Gastroesophageal sphincter (tissue), 4 donors: ENCODE data around the gene ZNF791. TPM values are rescaled to one million over a fixed set of nuclear protein-coding genes. Genes with fewer than 3 reads are reported as not detected.

Experiments used
- ATAC-seq: fragments of 150-250 bp; one replicate; pipeline ENCODE4 v1.9.1; 2016; ENCODE audit warnings: mild to moderate bottlenecking, moderate library complexity
- H3K27ac ChIP-seq, 4 donors: fragments of 200-600 bp; sonication (generic) in 3 of 4; 1 replicate in 3 of 4; 2 replicates in 1 of 4; pipeline ENCODE4 v1.5.1; 2016 to 2019
- H3K27me3 ChIP-seq: fragments of 200-600 bp; sonication (generic); one replicate; pipeline ENCODE4 v1.5.1; 2019
- H3K36me3 ChIP-seq, 2 donors: fragments of 200-600 bp; sonication (generic); one replicate each; pipeline ENCODE4 v1.5.1; 2019; ENCODE audit warnings: control low read depth in 1 of 2
- H3K4me1 ChIP-seq, 3 donors: fragments of 200-600 bp; sonication (generic); 1 replicate in 2 of 3; 2 replicates in 1 of 3; pipeline ENCODE4 v1.5.1; 2016 to 2019; ENCODE audit warnings: control low read depth in 2 of 3
- H3K4me3 ChIP-seq, 2 donors: fragments of 200-600 bp; sonication (generic); one replicate each; pipeline ENCODE4 v1.5.1; 2019; ENCODE audit warnings: mild to moderate bottlenecking in 1 of 2, moderate library complexity in 1 of 2
- H3K9me3 ChIP-seq, 3 donors: fragments of 200-600 bp; sonication (generic); one replicate each; pipeline ENCODE4 v1.5.1; 2017 to 2019; ENCODE audit warnings: control low read depth in 2 of 3
- EP300 ChIP-seq: sonication (generic); formaldehyde crosslinking; IDR thresholded peaks from one replicate; pipeline ENCODE4 v1.6.1; 2017; ENCODE audit warnings: antibody characterized with exemption, mild to moderate bottlenecking
- POLR2A ChIP-seq, 2 donors: fragments of 450-650 bp; IDR thresholded peaks; one replicate each; pipeline ENCODE4 v1.6.1; 2017; ENCODE audit warnings: antibody characterized with exemption in 2 of 2, mild to moderate bottlenecking in 2 of 2, moderate library complexity in 1 of 2
- POLR2AphosphoS5 ChIP-seq: sonication (generic); formaldehyde crosslinking; IDR thresholded peaks from one replicate; pipeline ENCODE4 v1.6.1; 2017; ENCODE audit warnings: antibody characterized with exemption
- WGBS, 2 donors: methylation state at CpG; one replicate each; pipeline ENCODE4 v1.1.5; 2018; ENCODE audit warnings: low coverage in 1 of 2; 5-methylcytosine and 5-hydroxymethylcytosine counted together
- total RNA-seq, 4 donors: library from RNA; depleted of rRNA; stranded (reverse); fragments of >200 nt; gene quantifications; one replicate each; pipeline ENCODE4 v1.1.0, GENCODE V29; 2016
- TF ChIP-seq, protein P1 (sequence below), 4 experiments: fragments of 200-600 bp in 2 of 4; fragments of 450-650 bp in 2 of 4; sonication (generic) in 1 of 4; IDR thresholded peaks; one replicate each; pipeline ENCODE4 v1.5.1; 2017 to 2019; ENCODE audit warnings: antibody characterized with exemption in 4 of 4, mild to moderate bottlenecking in 2 of 4, moderate library complexity in 2 of 4

Gene ZNF791
- total RNA-seq, 4 donors from 2014 or later = 16.7 to 29.7 (median 20.4) TPM

DNA sequence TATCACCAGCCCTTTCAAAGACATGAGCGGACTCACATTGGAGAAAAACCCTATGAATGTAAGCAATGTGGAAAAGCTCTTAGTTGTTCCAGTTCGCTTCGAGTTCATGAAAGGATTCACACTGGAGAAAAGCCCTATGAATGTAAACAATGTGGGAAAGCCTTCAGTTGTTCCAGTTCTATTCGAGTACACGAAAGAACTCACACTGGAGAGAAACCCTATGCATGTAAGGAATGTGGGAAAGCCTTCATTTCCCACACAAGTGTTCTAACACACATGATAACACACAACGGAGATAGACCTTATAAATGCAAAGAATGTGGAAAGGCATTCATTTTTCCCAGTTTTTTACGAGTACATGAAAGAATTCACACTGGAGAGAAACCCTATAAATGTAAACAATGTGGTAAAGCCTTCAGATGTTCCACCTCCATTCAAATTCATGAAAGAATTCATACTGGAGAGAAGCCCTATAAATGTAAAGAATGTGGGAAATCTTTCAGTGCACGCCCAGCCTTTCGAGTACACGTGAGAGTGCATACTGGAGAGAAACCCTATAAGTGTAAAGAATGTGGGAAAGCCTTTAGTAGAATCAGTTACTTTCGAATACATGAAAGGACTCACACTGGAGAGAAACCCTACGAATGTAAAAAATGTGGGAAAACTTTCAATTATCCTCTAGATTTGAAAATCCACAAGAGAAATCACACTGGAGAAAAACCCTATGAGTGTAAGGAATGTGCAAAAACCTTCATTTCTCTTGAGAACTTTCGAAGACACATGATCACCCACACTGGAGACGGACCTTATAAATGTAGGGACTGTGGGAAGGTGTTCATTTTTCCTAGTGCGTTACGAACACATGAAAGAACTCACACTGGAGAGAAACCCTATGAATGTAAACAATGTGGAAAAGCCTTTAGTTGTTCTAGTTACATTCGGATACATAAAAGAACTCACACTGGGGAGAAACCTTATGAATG, 17.6 kb downstream of the ZNF791 start:
- no peak overlapping the region for H3K4me3 ChIP-seq
- H3K27me3 ChIP-seq = no peaks in the 10 kb centered on the region
- peaks cover 5 to 90% of the 10 kb centered on the region in 2 donors for H3K36me3 ChIP-seq

DNA sequence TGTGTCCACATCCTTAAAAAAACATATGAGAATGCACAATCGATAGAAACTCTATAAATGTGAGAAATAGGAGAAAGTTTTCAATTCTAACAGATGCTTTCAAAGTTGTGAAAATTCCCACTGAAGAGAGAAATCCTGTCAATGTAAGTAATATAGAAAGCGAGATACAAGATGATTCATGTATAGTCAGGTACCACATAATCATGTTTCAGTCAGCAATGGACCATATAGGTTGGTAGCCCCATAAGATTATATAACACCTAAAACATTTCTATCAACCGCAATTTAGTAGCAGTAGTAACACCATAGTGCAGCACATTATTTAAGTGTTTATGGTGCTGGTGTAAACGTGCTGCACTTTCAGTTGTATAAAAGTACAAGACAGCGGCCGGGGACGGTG, 18.5 kb downstream of the ZNF791 start:
- Histone ChIP-seq H3K4me1 (no peaks in the 10 kb centered on the region), H3K27ac (no peak overlapping the region), H3K4me3 (no peak overlapping the region), H3K9me3 (peaks cover 0 to 15% (median 0%) of the 10 kb centered on the region in 3 donors), H3K36me3 (peaks cover 5 to 84% of the 10 kb centered on the region in 2 donors), H3K27me3 (no peaks in the 10 kb centered on the region)
- TF ChIP-seq, protein P1, sequence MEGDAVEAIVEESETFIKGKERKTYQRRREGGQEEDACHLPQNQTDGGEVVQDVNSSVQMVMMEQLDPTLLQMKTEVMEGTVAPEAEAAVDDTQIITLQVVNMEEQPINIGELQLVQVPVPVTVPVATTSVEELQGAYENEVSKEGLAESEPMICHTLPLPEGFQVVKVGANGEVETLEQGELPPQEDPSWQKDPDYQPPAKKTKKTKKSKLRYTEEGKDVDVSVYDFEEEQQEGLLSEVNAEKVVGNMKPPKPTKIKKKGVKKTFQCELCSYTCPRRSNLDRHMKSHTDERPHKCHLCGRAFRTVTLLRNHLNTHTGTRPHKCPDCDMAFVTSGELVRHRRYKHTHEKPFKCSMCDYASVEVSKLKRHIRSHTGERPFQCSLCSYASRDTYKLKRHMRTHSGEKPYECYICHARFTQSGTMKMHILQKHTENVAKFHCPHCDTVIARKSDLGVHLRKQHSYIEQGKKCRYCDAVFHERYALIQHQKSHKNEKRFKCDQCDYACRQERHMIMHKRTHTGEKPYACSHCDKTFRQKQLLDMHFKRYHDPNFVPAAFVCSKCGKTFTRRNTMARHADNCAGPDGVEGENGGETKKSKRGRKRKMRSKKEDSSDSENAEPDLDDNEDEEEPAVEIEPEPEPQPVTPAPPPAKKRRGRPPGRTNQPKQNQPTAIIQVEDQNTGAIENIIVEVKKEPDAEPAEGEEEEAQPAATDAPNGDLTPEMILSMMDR (IDR thresholded peaks at IDR 0.05) = no peak
- TF ChIP-seq POLR2A (IDR thresholded peaks at IDR 0.05) (no peak), EP300 (no peak)
- WGBS, 2 donors = 99 to 100% methylated on average over 3 to 7 of the region's 7 CpGs
- no peak for ATAC-seq

More for the DNA sequence above, 17.6 kb downstream of the ZNF791 start:
- 92 to 95% methylated on average over 13 to 17 of the region's 17 CpGs for WGBS, 2 donors
- no peak for TF ChIP-seq EP300
- TF ChIP-seq POLR2AphosphoS5 = no peak
- TF ChIP-seq, protein P1 (IDR thresholded peaks at IDR 0.05) = no peak
- no peak for TF ChIP-seq POLR2A (IDR thresholded peaks at IDR 0.05)
- H3K4me1 ChIP-seq = no peaks in the 10 kb centered on the region
- H3K9me3 ChIP-seq = peaks cover 0 to 15% (median 0%) of the 10 kb centered on the region in 3 donors
- H3K27ac ChIP-seq = no peak overlapping the region
- ATAC-seq = no peak

DNA sequence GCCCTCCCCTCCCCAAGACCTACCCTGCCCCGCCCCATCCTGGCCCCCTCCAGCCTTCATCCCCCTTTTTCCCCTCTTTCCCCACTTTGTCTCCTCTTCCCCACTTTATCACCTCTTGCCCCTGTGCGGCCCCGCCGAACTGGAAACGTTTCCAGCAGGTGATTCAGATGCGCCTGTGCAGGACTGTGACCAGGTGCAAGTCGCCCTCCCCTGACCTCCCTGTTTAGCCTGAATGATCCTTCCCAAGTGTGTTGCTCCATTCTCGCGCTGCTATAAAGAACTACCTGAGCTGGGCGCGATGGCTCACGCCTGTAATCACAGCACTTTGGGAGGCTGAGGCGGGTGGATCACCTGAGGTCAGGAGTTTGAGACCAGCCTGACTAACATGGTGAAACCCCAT, 25.9 kb downstream of the ZNF791 start:
- TF ChIP-seq, protein P1 (IDR thresholded peaks at IDR 0.05) = no peak
- no peak for TF ChIP-seq POLR2A (IDR thresholded peaks at IDR 0.05)
- no peak for TF ChIP-seq EP300
- TF ChIP-seq POLR2AphosphoS5 = no peak
- 85 to 100% methylated on average over 2 to 4 of the region's 13 CpGs for WGBS, 2 donors
- H3K4me3 ChIP-seq = no peak overlapping the region
- H3K9me3 ChIP-seq = no peaks in the 10 kb centered on the region
- peaks cover 0 to 18% of the 10 kb centered on the region in 2 donors for H3K36me3 ChIP-seq
- no peaks in the 10 kb centered on the region for H3K27me3 ChIP-seq
- no peak for ATAC-seq
- H3K4me1 ChIP-seq = peaks cover 0 to 13% (median 10%) of the 10 kb centered on the region in 3 donors
- no peak overlapping the region for H3K27ac ChIP-seq

DNA sequence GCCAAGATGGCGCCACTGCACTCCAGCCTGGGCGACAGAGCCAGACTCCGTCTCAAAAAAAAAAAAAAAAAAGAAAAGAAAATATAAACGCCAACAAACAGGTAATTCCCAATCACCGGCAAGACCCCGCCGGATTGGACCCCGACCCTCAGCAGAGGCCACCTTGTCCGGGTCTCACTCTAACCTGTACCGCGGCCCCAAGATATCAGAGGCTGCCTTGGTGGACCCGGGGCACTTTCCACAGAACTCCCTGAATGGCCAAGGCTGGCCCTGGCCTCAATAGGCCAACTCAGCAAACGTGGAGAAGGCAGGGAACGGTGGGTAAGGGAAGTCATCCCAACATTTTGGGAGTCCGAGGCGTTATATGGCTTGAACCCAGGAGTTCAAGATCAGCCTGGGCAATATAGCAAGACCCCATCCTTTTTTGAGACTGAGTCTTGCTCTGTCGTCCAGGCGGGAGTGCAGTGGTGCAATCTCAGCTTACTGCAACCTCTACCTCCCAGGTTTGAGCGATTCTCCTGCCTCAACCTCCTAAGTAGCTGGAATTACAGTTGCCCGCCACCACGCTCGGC, 28.0 kb downstream of the ZNF791 start:
- Histone ChIP-seq H3K27ac (no peak overlapping the region), H3K36me3 (no peaks in the 10 kb centered on the region), H3K9me3 (no peaks in the 10 kb centered on the region), H3K27me3 (no peaks in the 10 kb centered on the region), H3K4me1 (peaks cover 0 to 13% (median 10%) of the 10 kb centered on the region in 3 donors), H3K4me3 (no peak overlapping the region)
- no peak for TF ChIP-seq POLR2AphosphoS5
- TF ChIP-seq EP300 = no peak
- TF ChIP-seq, protein P1 (IDR thresholded peaks at IDR 0.05) = no peak
- no peak for TF ChIP-seq POLR2A (IDR thresholded peaks at IDR 0.05)
- no peak for ATAC-seq
- WGBS, 2 donors = 90 to 92% methylated on average over 4 to 6 of the region's 22 CpGs
